Astrocyte (in vitro differentiated cells and primary cell): ENCODE measurements around the gene FLVCR1. TPM values are rescaled to one million over a fixed set of nuclear protein-coding genes. Genes with fewer than 3 reads are reported as not detected.

ENCODE experiments used
- DNase-seq: peaks from one replicate; pipeline ENCODE4 v3.0.0-alpha.2; 2010; ENCODE audit warnings: low read depth
- FAIRE-seq: peaks from 2 replicates; lab custom pipeline; 2011; peaks lifted over from hg19 to GRCh38; lab: Jason Lieb, UNC
- H2AFZ ChIP-seq: 2 replicates; pipeline ENCODE4 v1.6.0; 2012; ENCODE audit warnings: low read depth, low read length, inconsistent platforms
- H3K27ac ChIP-seq: 2 replicates; pipeline ENCODE4 v1.5.1; 2011; ENCODE audit warnings: low read depth, low read length, inconsistent platforms
- H3K27me3 ChIP-seq: 2 replicates; pipeline ENCODE4 v1.6.0; 2011; ENCODE audit warnings: low read length, inconsistent platforms; ENCODE audit not compliant: insufficient read depth
- H3K36me3 ChIP-seq: 2 replicates; pipeline ENCODE4 v1.5.1; 2011; ENCODE audit warnings: low read length, inconsistent platforms; ENCODE audit not compliant: insufficient read depth
- H3K4me1 ChIP-seq: 2 replicates; pipeline ENCODE4 v1.5.1; 2011; ENCODE audit warnings: low read length, inconsistent platforms; ENCODE audit not compliant: insufficient read depth
- H3K4me2 ChIP-seq: 2 replicates; pipeline ENCODE4 v1.6.0; 2012; ENCODE audit warnings: low read length, inconsistent platforms
- H3K4me3 ChIP-seq: 2 replicates; pipeline ENCODE4 v1.5.1; 2011; ENCODE audit warnings: low read depth, mild to moderate bottlenecking, low read length, inconsistent platforms; ENCODE audit not compliant: insufficient read depth
- H3K79me2 ChIP-seq: 2 replicates; pipeline ENCODE4 v1.6.0; 2012; ENCODE audit warnings: mild to moderate bottlenecking, low read length, inconsistent platforms; ENCODE audit not compliant: insufficient read depth
- H3K9ac ChIP-seq: 2 replicates; pipeline ENCODE4 v1.6.0; 2012; ENCODE audit warnings: mild to moderate bottlenecking, low read length, inconsistent platforms
- H3K9me3 ChIP-seq: 2 replicates; pipeline ENCODE4 v1.5.1; 2012; ENCODE audit warnings: low read depth, mild to moderate bottlenecking, low read length, inconsistent platforms; ENCODE audit not compliant: insufficient read depth
- H4K20me1 ChIP-seq: 2 replicates; pipeline ENCODE4 v1.6.0; 2012; ENCODE audit warnings: low read length, inconsistent platforms; ENCODE audit not compliant: insufficient read depth
- H3K27ac Mint-ChIP-seq: one replicate; pipeline ENCODE4 v1.8.0; 2021; ENCODE audit warnings: mild to moderate bottlenecking, mixed read lengths; ENCODE audit not compliant: unreplicated experiment
- H3K27me3 Mint-ChIP-seq: one replicate; pipeline ENCODE4 v1.8.0; 2021; ENCODE audit warnings: low read depth, mixed read lengths; ENCODE audit not compliant: unreplicated experiment
- H3K36me3 Mint-ChIP-seq: one replicate; pipeline ENCODE4 v1.8.0; 2021; ENCODE audit warnings: low read depth, mixed read lengths; ENCODE audit not compliant: unreplicated experiment
- H3K4me1 Mint-ChIP-seq: one replicate; pipeline ENCODE4 v1.8.0; 2021; ENCODE audit warnings: low read depth, mixed read lengths; ENCODE audit not compliant: unreplicated experiment
- H3K4me3 Mint-ChIP-seq: one replicate; pipeline ENCODE4 v1.8.0; 2021; ENCODE audit warnings: mild to moderate bottlenecking, moderate library complexity, mixed read lengths; ENCODE audit not compliant: unreplicated experiment
- H3K9me3 Mint-ChIP-seq: one replicate; pipeline ENCODE4 v1.8.0; 2021; ENCODE audit warnings: mild to moderate bottlenecking, mixed read lengths; ENCODE audit not compliant: unreplicated experiment
- EZH2 ChIP-seq: IDR thresholded peaks from 2 replicates; pipeline ENCODE4 v1.6.1; 2012; ENCODE audit warnings: mild to moderate bottlenecking, low read length, inconsistent platforms; ENCODE audit not compliant: insufficient read depth
- total RNA-seq: library from RNA; stranded (reverse); gene quantifications from 2 replicates; pipeline ENCODE4 v1.2.1, GENCODE V29; 2021
- TF ChIP-seq, protein P1 (sequence below): IDR thresholded peaks from 2 replicates; pipeline ENCODE4 v1.5.1; 2011; ENCODE audit warnings: low read depth, mild to moderate bottlenecking, inconsistent platforms, low read length, moderate library complexity; ENCODE audit not compliant: insufficient read depth

FLVCR1 gene
- total RNA-seq, 1 donor from 2014 or later, result 8.1 TPM

DNA sequence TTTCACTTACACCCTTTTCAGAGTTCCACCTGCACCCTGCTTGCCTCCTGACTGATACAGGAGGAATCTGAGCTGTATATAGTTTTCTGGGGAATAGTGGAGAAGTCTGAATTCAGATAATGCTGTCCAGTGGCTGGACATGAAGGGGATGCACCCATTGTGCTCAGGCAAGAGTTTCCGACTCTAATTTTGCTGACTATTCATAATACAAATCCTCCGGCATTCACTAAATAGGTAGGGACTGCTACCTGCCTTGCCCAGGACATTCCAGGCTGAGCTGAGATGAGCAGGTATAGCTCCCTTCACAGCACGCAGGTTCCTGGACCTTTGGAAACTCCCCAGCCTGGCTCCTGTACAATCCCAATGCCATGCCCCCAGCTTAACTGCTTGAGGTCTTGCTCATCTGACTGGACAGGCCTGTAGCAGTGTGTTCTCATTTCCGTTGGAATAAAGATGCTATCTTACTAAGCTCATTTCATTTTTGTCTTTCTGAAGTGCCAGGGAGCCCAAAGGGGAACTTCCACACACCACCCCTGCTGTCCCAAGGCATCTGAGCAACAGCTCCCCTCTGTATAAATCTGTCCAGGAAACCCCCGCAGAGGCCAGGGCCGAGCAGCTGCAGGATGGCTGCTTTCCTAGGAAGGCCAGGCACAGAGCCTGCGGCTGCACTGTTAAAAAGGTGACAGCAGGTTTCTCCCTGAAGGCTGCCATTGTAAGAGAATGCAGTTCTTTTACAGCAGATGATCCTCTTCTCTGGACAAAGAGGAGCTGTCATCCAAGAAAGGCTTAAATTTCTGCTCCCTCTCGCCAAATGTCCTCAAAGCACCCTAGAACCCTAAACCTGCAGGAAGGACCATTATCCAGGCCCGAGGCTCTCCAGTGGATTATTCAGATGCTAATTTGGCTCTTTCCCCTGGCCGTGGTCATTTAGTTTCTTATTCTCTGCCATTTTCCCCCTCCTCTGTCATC, 70.5 kb downstream of the FLVCR1 start:
- Mint-ChIP-seq H3K9me3 (peaks cover 2% of the 10 kb centered on the region), H3K4me3 (no peak overlapping the region), H3K27me3 (peaks cover 5% of the 10 kb centered on the region), H3K27ac (no peak overlapping the region), H3K4me1 (peaks cover 6% of the 10 kb centered on the region), H3K36me3 (peaks cover 2% of the 10 kb centered on the region)
- no peak for FAIRE-seq
- Histone ChIP-seq H3K27me3 (peaks cover 1% of the 10 kb centered on the region), H3K27ac (no peak overlapping the region), H2AFZ (peak overlapping the region; percentile 18), H3K9ac (no peak overlapping the region), H3K4me1 (peaks cover 5% of the 10 kb centered on the region), H3K9me3 (peaks cover 4% of the 10 kb centered on the region), H3K36me3 (no peaks in the 10 kb centered on the region), H4K20me1 (no peaks in the 10 kb centered on the region), H3K4me3 (no peak overlapping the region), H3K4me2 (no peak overlapping the region), H3K79me2 (no peaks in the 10 kb centered on the region)
- DNase-seq, result peak; percentile 26
- TF ChIP-seq, protein P1, sequence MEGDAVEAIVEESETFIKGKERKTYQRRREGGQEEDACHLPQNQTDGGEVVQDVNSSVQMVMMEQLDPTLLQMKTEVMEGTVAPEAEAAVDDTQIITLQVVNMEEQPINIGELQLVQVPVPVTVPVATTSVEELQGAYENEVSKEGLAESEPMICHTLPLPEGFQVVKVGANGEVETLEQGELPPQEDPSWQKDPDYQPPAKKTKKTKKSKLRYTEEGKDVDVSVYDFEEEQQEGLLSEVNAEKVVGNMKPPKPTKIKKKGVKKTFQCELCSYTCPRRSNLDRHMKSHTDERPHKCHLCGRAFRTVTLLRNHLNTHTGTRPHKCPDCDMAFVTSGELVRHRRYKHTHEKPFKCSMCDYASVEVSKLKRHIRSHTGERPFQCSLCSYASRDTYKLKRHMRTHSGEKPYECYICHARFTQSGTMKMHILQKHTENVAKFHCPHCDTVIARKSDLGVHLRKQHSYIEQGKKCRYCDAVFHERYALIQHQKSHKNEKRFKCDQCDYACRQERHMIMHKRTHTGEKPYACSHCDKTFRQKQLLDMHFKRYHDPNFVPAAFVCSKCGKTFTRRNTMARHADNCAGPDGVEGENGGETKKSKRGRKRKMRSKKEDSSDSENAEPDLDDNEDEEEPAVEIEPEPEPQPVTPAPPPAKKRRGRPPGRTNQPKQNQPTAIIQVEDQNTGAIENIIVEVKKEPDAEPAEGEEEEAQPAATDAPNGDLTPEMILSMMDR, result no peak
- TF ChIP-seq EZH2, result no peak

DNA sequence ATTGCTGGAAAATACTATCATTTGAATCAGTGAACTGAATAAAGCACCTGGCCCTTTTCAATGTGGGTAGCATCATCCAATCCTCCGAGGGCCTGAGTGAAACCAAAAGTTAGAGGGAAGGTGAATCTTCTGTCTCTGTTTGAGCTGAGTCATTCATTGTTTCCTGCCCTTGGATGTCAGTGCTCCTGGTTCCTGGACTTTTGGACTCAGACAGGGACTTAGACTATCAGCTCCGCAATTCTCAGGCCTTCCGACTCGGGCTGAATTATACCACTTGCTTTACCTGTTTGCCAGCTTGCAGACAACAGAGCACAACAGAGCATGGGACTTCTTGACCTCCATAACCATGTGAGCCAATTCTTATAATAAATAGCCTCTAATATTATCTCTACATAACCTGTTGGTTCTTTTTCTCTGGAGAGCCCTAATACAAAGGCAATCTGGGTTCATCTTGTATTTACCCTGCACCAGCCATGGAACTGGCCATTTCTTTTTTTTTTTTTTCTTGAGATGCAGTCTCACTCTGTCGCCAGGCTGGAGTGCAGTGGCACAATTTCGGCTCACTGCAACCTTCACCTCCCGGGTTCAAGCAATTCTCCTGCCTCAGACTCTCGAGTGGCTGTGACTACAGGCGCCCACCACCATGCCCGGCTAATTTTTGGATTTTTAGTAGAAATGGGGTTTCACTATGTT, 73.1 kb downstream of the FLVCR1 start:
- no peak overlapping the region for H2AFZ ChIP-seq
- H3K79me2 ChIP-seq, result no peaks in the 10 kb centered on the region
- no peaks in the 10 kb centered on the region for H3K4me1 ChIP-seq
- no peaks in the 10 kb centered on the region for H3K36me3 Mint-ChIP-seq
- TF ChIP-seq, protein P1, result no peak
- TF ChIP-seq EZH2, result no peak
- no peak overlapping the region for H3K27ac ChIP-seq
- no peak overlapping the region for H3K4me3 ChIP-seq
- no peaks in the 10 kb centered on the region for H4K20me1 ChIP-seq
- peaks cover 4% of the 10 kb centered on the region for H3K9me3 ChIP-seq
- no peak overlapping the region for H3K27ac Mint-ChIP-seq
- no peak overlapping the region for H3K9ac ChIP-seq
- peaks cover 5% of the 10 kb centered on the region for H3K27me3 Mint-ChIP-seq
- peaks cover 2% of the 10 kb centered on the region for H3K9me3 Mint-ChIP-seq
- no peak overlapping the region for H3K4me2 ChIP-seq
- DNase-seq (no peak), FAIRE-seq (no peak)
- H3K4me3 Mint-ChIP-seq, result no peak overlapping the region
- H3K27me3 ChIP-seq, result peaks cover 8% of the 10 kb centered on the region
- H3K36me3 ChIP-seq, result no peaks in the 10 kb centered on the region
- no peaks in the 10 kb centered on the region for H3K4me1 Mint-ChIP-seq
